ENCODE results near the gene ARHGEF11. TPM values are rescaled to one million over a fixed set of nuclear protein-coding genes. Genes with fewer than 3 reads are reported as not detected.

Gene ARHGEF11
- total and polyA plus RNA-seq, 2 donors (not counting 1 experiment from before 2014, with no cell fraction given) = 1.0 to 4.6 TPM

- TF ChIP-seq EZH2 (IDR thresholded peaks at IDR 0.05; ENCODE audit: borderline replicate concordance, insufficient read depth, low read depth, low read length, poor library complexity, severe bottlenecking) = no peak
- TF ChIP-seq, protein P1, sequence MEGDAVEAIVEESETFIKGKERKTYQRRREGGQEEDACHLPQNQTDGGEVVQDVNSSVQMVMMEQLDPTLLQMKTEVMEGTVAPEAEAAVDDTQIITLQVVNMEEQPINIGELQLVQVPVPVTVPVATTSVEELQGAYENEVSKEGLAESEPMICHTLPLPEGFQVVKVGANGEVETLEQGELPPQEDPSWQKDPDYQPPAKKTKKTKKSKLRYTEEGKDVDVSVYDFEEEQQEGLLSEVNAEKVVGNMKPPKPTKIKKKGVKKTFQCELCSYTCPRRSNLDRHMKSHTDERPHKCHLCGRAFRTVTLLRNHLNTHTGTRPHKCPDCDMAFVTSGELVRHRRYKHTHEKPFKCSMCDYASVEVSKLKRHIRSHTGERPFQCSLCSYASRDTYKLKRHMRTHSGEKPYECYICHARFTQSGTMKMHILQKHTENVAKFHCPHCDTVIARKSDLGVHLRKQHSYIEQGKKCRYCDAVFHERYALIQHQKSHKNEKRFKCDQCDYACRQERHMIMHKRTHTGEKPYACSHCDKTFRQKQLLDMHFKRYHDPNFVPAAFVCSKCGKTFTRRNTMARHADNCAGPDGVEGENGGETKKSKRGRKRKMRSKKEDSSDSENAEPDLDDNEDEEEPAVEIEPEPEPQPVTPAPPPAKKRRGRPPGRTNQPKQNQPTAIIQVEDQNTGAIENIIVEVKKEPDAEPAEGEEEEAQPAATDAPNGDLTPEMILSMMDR (IDR thresholded peaks at IDR 0.05) = no peak
- Mint-ChIP-seq H3K4me1 (peaks cover 2% of the 10 kb centered on the region), H3K27ac (no peak overlapping the region), H3K9me3 (ENCODE audit: insufficient read depth) (no peaks in the 10 kb centered on the region), H3K4me3 (no peak overlapping the region), H3K27me3 (peaks cover 41% of the 10 kb centered on the region)
- no peak overlapping the region for H3K27ac ChIP-seq (ENCODE audit: low read length in 2 of 2)
- DNase-seq (no peak), ATAC-seq (ENCODE audit: low read depth) (no peak)
- H3K27me3 ChIP-seq (replicated peaks in 1 of 4; ENCODE audit: control extremely low read depth in 1 of 4, control insufficient read depth in 3 of 4, insufficient read depth in 4 of 4, low read length in 3 of 4) = peaks cover 0 to 33% (median 0%) of the 10 kb centered on the region in 4 experiments
- ChIA-PET POLR2A (no interaction called here), CTCF (interaction anchor here (1.3 to 1.7 kb wide), 2 partner anchors 9 to 213 kb away, joined by 3 to 4 read pairs; no protein-coding TSS in a partner anchor)
- no peaks in the 10 kb centered on the region for H3K4me1 ChIP-seq (ENCODE audit: control insufficient read depth in 2 of 2, insufficient read depth in 2 of 2, low read length in 2 of 2)
- peaks cover 0 to 8% (median 0%) of the 10 kb centered on the region in 3 donors for H3K9me3 ChIP-seq (ENCODE audit: control extremely low read depth in 1 of 3, control insufficient read depth in 2 of 3, insufficient read depth in 1 of 3, low read length in 2 of 3)
- no peak overlapping the region for H3K4me3 ChIP-seq (ENCODE audit: control extremely low read depth in 1 of 5, extremely low read depth in 1 of 5, insufficient read depth in 1 of 5, low read depth in 2 of 5, low read length in 4 of 5)
- no peak overlapping the region for H2AFZ ChIP-seq (ENCODE audit: insufficient read depth, low read depth, low read length, poor library complexity, severe bottlenecking)
- no peaks in the 10 kb centered on the region for H3K79me2 ChIP-seq (ENCODE audit: control insufficient read depth, insufficient read depth, low read length)
- intact Hi-C loops (cut with micrococcal nuclease) = no loop called here
- no peaks in the 10 kb centered on the region for H4K20me1 ChIP-seq (ENCODE audit: control insufficient read depth, insufficient read depth, low read length, poor library complexity, severe bottlenecking)
- WGBS (ENCODE audit: insufficient coverage) = 91% methylated on average over 21 of the region's 23 CpGs
- no peak overlapping the region for H3K4me2 ChIP-seq (replicated peaks; ENCODE audit: low read depth, low read length, poor library complexity, severe bottlenecking)
- no peaks in the 10 kb centered on the region for H3K36me3 ChIP-seq (replicated peaks in 1 of 2; ENCODE audit: control extremely low read depth in 1 of 2, control insufficient read depth in 1 of 2, extremely low read depth in 1 of 2, insufficient read depth in 2 of 2, low read length in 1 of 2)
- no peak overlapping the region for H3K9ac ChIP-seq (ENCODE audit: low read length)
Observed at GRCh38 chr1:156901966-156902915, 143.3 kb downstream of the ARHGEF11 start.

- Histone ChIP-seq H2AFZ (ENCODE audit: insufficient read depth, low read depth, low read length, poor library complexity, severe bottlenecking) (no peak overlapping the region), H3K9me3 (ENCODE audit: control extremely low read depth in 1 of 3, control insufficient read depth in 2 of 3, insufficient read depth in 1 of 3, low read length in 2 of 3) (peaks cover 0 to 6% (median 0%) of the 10 kb centered on the region in 3 donors), H3K4me2 (replicated peaks; ENCODE audit: low read depth, low read length, poor library complexity, severe bottlenecking) (no peak overlapping the region), H3K4me1 (ENCODE audit: control insufficient read depth in 2 of 2, insufficient read depth in 2 of 2, low read length in 2 of 2) (no peaks in the 10 kb centered on the region), H3K79me2 (ENCODE audit: control insufficient read depth, insufficient read depth, low read length) (no peaks in the 10 kb centered on the region), H3K4me3 (ENCODE audit: control extremely low read depth in 1 of 5, extremely low read depth in 1 of 5, insufficient read depth in 1 of 5, low read depth in 2 of 5, low read length in 4 of 5) (no peak overlapping the region), H3K36me3 (replicated peaks in 1 of 2; ENCODE audit: control extremely low read depth in 1 of 2, control insufficient read depth in 1 of 2, extremely low read depth in 1 of 2, insufficient read depth in 2 of 2, low read length in 1 of 2) (no peaks in the 10 kb centered on the region), H3K27ac (ENCODE audit: low read length in 2 of 2) (no peak overlapping the region), H4K20me1 (ENCODE audit: control insufficient read depth, insufficient read depth, low read length, poor library complexity, severe bottlenecking) (no peaks in the 10 kb centered on the region), H3K9ac (ENCODE audit: low read length) (no peak overlapping the region), H3K27me3 (replicated peaks in 1 of 4; ENCODE audit: control extremely low read depth in 1 of 4, control insufficient read depth in 3 of 4, insufficient read depth in 4 of 4, low read length in 3 of 4) (peaks cover 0 to 31% (median 0%) of the 10 kb centered on the region in 4 experiments)
- H3K4me3 Mint-ChIP-seq = no peak overlapping the region
- 72% methylated on average over 4 of the region's 4 CpGs for WGBS (ENCODE audit: insufficient coverage)
- ATAC-seq (ENCODE audit: low read depth) (no peak), DNase-seq (no peak)
- H3K9me3 Mint-ChIP-seq (ENCODE audit: insufficient read depth) = no peaks in the 10 kb centered on the region
- POLR2A ChIA-PET = no interaction called here
- intact Hi-C loops (cut with micrococcal nuclease) = no loop called here
- no peaks in the 10 kb centered on the region for H3K4me1 Mint-ChIP-seq
- H3K27me3 Mint-ChIP-seq = peaks cover 40% of the 10 kb centered on the region
- CTCF ChIA-PET = interaction anchor here (1.3 kb wide), 1 partner anchor 10 kb away, joined by 3 read pairs; no protein-coding TSS in a partner anchor
- H3K27ac Mint-ChIP-seq = no peak overlapping the region
- TF ChIP-seq, protein P1 (IDR thresholded peaks at IDR 0.05) = no peak
- no peak for TF ChIP-seq EZH2 (IDR thresholded peaks at IDR 0.05; ENCODE audit: borderline replicate concordance, insufficient read depth, low read depth, low read length, poor library complexity, severe bottlenecking)
Observed at GRCh38 chr1:156901590-156901900, 144.0 kb downstream of the ARHGEF11 start.

Measured in B cell (primary cell).